Glutamatergic neuron (in vitro differentiated cells): ENCODE data around the gene CDC42BPG. TPM values are rescaled to one million over a fixed set of nuclear protein-coding genes. Genes with fewer than 3 reads are reported as not detected.

Source experiments
- DNase-seq: peaks from one replicate; pipeline ENCODE4 v3.0.0; 2022
- H3K27ac Mint-ChIP-seq: one replicate; pipeline ENCODE4 v1.8.0; 2020; ENCODE audit warnings: mild to moderate bottlenecking, mixed read lengths, inconsistent platforms; ENCODE audit not compliant: unreplicated experiment
- H3K27me3 Mint-ChIP-seq: one replicate; pipeline ENCODE4 v1.8.0; 2020; ENCODE audit warnings: mild to moderate bottlenecking, moderate library complexity, mixed read lengths, inconsistent platforms; ENCODE audit not compliant: unreplicated experiment
- H3K36me3 Mint-ChIP-seq: one replicate; pipeline ENCODE4 v1.8.0; 2020; ENCODE audit warnings: mild to moderate bottlenecking, mixed read lengths, inconsistent platforms; ENCODE audit not compliant: unreplicated experiment
- H3K4me1 Mint-ChIP-seq: one replicate; pipeline ENCODE4 v1.8.0; 2020; ENCODE audit warnings: mild to moderate bottlenecking, low read depth, mixed read lengths, inconsistent platforms; ENCODE audit not compliant: unreplicated experiment
- H3K4me3 Mint-ChIP-seq: one replicate; pipeline ENCODE4 v1.8.0; 2020; ENCODE audit warnings: mild to moderate bottlenecking, mixed read lengths, inconsistent platforms; ENCODE audit not compliant: unreplicated experiment
- H3K9me3 Mint-ChIP-seq: one replicate; pipeline ENCODE4 v1.8.0; 2020; ENCODE audit warnings: mild to moderate bottlenecking, moderate library complexity, mixed read lengths, inconsistent platforms; ENCODE audit not compliant: unreplicated experiment
- total RNA-seq: library from RNA; stranded (reverse); fragmentation: NEBNext Ultra II Directional; extraction: Animal tissue kit (Norgen Biotek cat#: 25700); gene quantifications from one replicate; pipeline ENCODE4 v1.2.1, GENCODE V29; 2021; ENCODE audit not compliant: unreplicated experiment
- TF ChIP-seq, protein P1 (sequence below): fragments of 200-600 bp; sonication (generic); IDR thresholded peaks from one replicate; pipeline ENCODE4 v1.5.0; 2021; ENCODE audit not compliant: partially characterized antibody, unreplicated experiment

The CDC42BPG gene
- total RNA-seq, 1 donor from 2014 or later: 2.3 TPM

DNA sequence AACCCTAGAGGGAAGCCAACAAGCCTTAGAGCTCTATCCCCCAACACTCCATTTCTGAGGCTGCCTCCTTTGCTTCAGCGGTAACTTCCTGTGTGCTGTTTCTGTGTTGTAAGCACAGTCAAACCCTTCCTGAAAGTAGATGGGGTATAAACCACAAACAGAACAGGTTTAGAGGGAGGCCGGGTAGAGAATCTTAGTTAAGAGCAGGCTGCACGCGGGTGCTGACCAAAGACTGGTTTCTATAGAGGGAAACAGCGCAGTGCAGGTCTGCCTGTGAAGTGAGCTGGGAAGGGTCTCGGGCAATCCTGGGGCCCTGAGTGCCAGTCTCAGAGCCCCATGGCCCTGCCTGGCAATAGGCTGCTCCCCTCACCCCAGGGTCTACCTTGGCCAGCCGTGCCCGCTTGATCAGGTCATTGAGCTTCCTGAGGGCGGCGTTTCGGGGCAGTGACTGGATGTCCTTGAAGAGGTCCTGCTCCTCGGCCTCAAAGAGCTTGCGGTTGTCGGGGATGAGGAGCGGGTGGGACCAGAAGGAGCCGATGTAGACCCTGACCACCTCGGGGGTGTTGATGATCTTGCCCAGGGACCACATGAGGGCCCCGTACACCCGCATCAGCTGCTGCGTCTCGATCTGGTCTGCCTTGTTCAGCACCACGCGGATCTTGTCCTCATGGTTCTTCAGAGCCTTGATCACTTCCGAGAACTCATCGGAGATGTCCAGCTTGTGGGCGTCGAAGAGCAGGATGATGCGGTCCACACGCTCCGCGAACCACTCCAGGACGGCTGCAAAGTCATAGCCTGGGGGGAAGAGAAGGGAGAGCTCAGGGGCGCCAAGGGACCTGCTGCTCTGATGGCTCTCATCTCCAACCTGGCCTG lies 15.3 kb upstream of the CDC42BPG start:
- Mint-ChIP-seq H3K4me3 (no peak overlapping the region), H3K36me3 (no peaks in the 10 kb centered on the region), H3K27ac (no peak overlapping the region), H3K4me1 (peaks cover 12% of the 10 kb centered on the region), H3K9me3 (peaks cover 3% of the 10 kb centered on the region), H3K27me3 (no peaks in the 10 kb centered on the region)
- TF ChIP-seq, protein P1, sequence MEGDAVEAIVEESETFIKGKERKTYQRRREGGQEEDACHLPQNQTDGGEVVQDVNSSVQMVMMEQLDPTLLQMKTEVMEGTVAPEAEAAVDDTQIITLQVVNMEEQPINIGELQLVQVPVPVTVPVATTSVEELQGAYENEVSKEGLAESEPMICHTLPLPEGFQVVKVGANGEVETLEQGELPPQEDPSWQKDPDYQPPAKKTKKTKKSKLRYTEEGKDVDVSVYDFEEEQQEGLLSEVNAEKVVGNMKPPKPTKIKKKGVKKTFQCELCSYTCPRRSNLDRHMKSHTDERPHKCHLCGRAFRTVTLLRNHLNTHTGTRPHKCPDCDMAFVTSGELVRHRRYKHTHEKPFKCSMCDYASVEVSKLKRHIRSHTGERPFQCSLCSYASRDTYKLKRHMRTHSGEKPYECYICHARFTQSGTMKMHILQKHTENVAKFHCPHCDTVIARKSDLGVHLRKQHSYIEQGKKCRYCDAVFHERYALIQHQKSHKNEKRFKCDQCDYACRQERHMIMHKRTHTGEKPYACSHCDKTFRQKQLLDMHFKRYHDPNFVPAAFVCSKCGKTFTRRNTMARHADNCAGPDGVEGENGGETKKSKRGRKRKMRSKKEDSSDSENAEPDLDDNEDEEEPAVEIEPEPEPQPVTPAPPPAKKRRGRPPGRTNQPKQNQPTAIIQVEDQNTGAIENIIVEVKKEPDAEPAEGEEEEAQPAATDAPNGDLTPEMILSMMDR: no peak
- DNase-seq: no peak

DNA sequence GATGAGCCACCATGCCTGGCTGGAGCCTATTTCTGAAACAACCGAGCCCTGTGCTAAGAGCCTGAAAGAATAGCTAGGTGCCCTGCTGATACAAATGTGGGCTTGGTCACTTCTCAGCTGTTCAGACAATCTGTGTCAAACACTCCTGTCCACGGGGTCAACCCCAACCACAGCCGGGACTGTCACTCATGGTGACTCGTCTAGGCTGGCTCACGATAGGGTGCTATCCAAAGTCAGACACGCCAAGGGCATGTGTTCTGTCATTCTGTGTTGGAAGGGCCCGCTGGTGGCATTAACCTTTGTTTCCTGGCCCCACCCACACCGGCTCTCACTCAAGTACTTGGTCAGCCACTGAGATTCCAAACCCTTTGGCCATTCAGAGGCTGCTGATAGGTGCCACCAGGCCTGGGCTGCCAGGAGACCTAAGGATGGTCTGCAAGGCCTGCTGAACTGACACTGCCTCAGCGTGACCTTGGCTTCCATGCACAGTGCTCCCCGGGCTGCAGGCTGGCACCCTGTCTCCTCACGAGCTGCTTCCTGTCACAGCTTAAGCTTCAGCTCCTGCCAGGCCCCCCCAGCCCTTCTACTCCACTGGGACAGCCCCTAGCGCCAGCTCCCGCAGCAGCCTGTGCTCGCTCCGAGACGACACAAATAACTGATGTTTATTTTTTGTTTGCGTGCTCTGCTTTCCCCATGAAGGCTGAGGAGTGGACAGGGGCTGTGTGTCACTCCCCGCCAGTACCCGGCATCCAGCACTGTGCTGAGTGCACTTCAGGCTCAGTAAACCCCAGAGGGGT lies 14.2 kb upstream of the CDC42BPG start:
- Mint-ChIP-seq H3K36me3 (no peaks in the 10 kb centered on the region), H3K27me3 (no peaks in the 10 kb centered on the region), H3K27ac (no peak overlapping the region), H3K9me3 (peaks cover 4% of the 10 kb centered on the region), H3K4me1 (peaks cover 11% of the 10 kb centered on the region), H3K4me3 (no peak overlapping the region)
- no peak for DNase-seq
- TF ChIP-seq, protein P1: no peak

DNA sequence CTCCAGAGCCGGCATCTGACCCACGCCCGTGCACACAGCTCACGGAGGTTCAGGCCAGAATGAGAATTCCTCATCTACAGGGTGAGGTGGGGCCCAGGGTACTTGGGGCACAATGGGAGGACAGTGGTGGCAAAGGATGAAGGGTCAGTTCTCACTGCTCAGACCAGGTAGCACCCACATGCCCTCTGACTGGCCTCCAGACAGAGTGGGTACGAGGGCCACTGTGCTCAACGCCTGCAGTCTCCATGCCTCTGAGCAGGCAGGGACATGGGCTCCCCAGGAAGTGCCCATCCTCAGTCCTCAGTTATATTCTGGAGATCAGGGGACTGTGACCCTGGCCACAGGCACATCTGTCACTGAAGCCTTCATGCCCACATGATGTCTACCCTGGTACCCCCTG lies 13.0 kb upstream of the CDC42BPG start:
- Mint-ChIP-seq H3K4me3 (no peak overlapping the region), H3K9me3 (peaks cover 4% of the 10 kb centered on the region), H3K36me3 (no peaks in the 10 kb centered on the region), H3K27ac (no peak overlapping the region), H3K27me3 (no peaks in the 10 kb centered on the region), H3K4me1 (peaks cover 6% of the 10 kb centered on the region)
- no peak for DNase-seq
- TF ChIP-seq, protein P1: no peak

DNA sequence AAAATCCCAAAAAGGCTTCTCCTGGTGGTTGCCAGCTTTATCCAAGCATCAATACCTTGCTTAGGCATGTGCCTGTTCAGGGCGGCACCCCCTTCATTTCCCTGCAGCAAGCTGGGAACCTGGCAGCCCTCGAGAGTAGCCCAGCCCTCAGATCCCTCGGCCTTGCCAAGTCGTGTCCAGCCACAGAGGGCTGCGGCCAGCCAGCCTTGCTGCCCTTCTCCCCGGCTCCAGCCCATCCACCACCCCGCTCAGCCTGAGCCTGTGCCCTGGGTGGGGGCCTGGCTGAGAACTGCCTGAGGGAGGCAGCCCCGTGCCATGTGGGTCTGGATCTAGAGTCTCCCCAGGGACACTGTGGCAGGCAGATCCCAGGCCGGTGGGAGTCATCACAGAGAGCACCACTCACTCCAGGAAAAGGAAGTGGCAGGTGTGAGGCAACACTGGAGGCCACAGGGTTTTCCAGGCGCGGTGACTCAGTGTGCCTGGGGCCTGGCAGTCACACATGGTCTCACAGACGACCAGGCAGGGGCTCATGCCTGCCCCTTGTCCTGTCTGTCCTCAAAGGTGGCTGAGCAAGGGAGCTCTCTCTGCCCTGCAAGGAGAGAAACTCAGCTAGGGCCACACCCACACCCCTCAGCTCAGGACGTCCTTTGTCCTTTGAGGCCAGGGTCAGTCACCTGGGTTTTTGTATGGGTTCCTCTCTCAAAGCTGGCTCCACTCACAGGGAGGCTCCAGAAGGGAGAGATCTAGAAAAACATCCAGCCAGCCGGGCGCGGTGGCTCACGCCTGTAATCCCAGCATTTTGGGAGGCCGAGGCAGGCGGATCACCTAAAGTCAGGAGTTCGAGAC lies 12.2 kb upstream of the CDC42BPG start:
- peaks cover 6% of the 10 kb centered on the region for H3K4me1 Mint-ChIP-seq
- peaks cover 4% of the 10 kb centered on the region for H3K9me3 Mint-ChIP-seq
- H3K4me3 Mint-ChIP-seq: no peak overlapping the region
- no peaks in the 10 kb centered on the region for H3K36me3 Mint-ChIP-seq
- H3K27me3 Mint-ChIP-seq: no peaks in the 10 kb centered on the region
- DNase-seq: no peak
- TF ChIP-seq, protein P1: no peak
- H3K27ac Mint-ChIP-seq: no peak overlapping the region
